MCF 10A (cell line): ENCODE measurements around the gene TCF3. TPM values are rescaled to one million over a fixed set of nuclear protein-coding genes. Genes with fewer than 3 reads are reported as not detected.

Experiments
- BruUV-seq: library from RNA; stranded (reverse); fragments of 400-500 nt; replicated peaks from 2 replicates; lab custom pipeline; 2021; lab: Mats Ljungman, UMichigan
- CTCF ChIA-PET: fragments of 300-600 bp; sonication (Branson Sonifier 250); formaldehyde crosslinking; extraction: SDS; loops from one replicate; lab custom pipeline; 2021; ENCODE audit warnings: antibody characterized with exemption, inconsistent platforms; lab: Yijun Ruan, JAX
- POLR2A ChIA-PET: fragments of 300-600, 350-650 bp; sonication (Branson Sonifier 250); formaldehyde crosslinking; extraction: SDS; loops from one replicate; lab custom pipeline; 2020; ENCODE audit warnings: antibody characterized with exemption, inconsistent platforms; lab: Yijun Ruan, JAX
- DNase-seq: peaks from one replicate; pipeline ENCODE4 v3.0.0-alpha.2; 2018; ENCODE audit not compliant: unreplicated experiment
- H3K27ac Mint-ChIP-seq: one replicate; pipeline ENCODE4 v1.8.0; 2022; ENCODE audit warnings: mild to moderate bottlenecking, low read depth, mixed read lengths; ENCODE audit not compliant: unreplicated experiment
- H3K27me3 Mint-ChIP-seq: one replicate; pipeline ENCODE4 v1.8.0; 2022; ENCODE audit warnings: mixed read lengths; ENCODE audit not compliant: insufficient read depth, unreplicated experiment
- H3K36me3 Mint-ChIP-seq: one replicate; pipeline ENCODE4 v1.8.0; 2022; ENCODE audit warnings: mild to moderate bottlenecking, moderate library complexity, mixed read lengths; ENCODE audit not compliant: insufficient read depth, unreplicated experiment
- H3K4me1 Mint-ChIP-seq: one replicate; pipeline ENCODE4 v1.8.0; 2022; ENCODE audit warnings: mixed read lengths; ENCODE audit not compliant: insufficient read depth, unreplicated experiment
- H3K4me3 Mint-ChIP-seq: one replicate; pipeline ENCODE4 v1.8.0; 2022; ENCODE audit warnings: mild to moderate bottlenecking, moderate library complexity, mixed read lengths; ENCODE audit not compliant: unreplicated experiment
- H3K9me3 Mint-ChIP-seq: one replicate; pipeline ENCODE4 v1.8.0; 2022; ENCODE audit warnings: mixed read lengths; ENCODE audit not compliant: unreplicated experiment
- intact Hi-C: fragments of 100-400 bp; cut with micrococcal nuclease; formaldehyde crosslinking; loops from 2 replicates; pipeline ENCODE4 v1.14.1; 2022
- total RNA-seq: library from RNA; stranded (reverse); gene quantifications from 2 replicates; pipeline ENCODE4 v1.2.3, GENCODE V29; 2022
- TF ChIP-seq, protein P1 (sequence below): fragments of 200-600 bp; IDR thresholded peaks from one replicate; pipeline ENCODE4 v1.8.0; 2022; ENCODE audit warnings: antibody characterized with exemption, mild to moderate bottlenecking; ENCODE audit not compliant: unreplicated experiment

The TCF3 gene
- total RNA-seq, 1 experiment from 2014 or later: 100 TPM

DNA sequence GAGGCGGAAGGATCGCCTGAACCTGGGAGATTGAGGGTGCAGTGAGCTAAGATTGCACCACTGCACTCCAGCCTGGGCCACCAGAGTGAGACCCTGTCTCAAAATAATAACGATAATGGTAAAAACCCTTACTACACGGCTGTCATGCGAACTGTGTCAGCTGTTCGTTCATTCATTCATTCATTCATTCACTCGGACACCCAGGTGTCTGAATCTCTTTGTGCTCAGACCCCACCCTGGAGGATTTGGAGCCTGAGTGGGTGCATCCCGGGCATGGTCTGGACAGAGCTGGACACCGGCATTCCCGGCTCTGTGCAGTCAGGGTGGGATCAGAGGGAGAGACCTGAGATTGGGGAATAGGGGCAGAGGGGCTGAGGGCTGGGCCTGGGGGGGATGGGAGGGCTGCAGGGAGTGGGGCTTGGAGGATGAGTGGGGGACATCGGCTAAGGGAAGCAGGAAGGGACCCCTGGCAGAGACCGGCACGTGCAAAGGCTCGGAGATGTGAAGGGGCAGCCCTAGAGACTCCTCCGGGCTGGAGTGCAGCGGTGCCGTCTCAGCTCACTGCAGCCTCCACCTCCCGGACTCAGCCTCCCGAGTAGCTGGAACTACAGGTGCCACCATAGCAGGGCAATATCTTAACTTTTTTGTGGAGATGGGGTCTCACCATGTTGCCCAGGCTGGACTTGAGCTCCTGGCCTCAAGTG is 31.6 kb upstream of the TCF3 start:
- Mint-ChIP-seq H3K4me1 (no peaks in the 10 kb centered on the region), H3K9me3 (no peaks in the 10 kb centered on the region), H3K27ac (no peak overlapping the region), H3K27me3 (peaks cover 12% of the 10 kb centered on the region), H3K36me3 (no peaks in the 10 kb centered on the region), H3K4me3 (no peak overlapping the region)
- BruUV-seq: no TSS peak
- no peak for DNase-seq
- intact Hi-C loops: no loop called here
- TF ChIP-seq, protein P1, sequence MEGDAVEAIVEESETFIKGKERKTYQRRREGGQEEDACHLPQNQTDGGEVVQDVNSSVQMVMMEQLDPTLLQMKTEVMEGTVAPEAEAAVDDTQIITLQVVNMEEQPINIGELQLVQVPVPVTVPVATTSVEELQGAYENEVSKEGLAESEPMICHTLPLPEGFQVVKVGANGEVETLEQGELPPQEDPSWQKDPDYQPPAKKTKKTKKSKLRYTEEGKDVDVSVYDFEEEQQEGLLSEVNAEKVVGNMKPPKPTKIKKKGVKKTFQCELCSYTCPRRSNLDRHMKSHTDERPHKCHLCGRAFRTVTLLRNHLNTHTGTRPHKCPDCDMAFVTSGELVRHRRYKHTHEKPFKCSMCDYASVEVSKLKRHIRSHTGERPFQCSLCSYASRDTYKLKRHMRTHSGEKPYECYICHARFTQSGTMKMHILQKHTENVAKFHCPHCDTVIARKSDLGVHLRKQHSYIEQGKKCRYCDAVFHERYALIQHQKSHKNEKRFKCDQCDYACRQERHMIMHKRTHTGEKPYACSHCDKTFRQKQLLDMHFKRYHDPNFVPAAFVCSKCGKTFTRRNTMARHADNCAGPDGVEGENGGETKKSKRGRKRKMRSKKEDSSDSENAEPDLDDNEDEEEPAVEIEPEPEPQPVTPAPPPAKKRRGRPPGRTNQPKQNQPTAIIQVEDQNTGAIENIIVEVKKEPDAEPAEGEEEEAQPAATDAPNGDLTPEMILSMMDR: no peak
- POLR2A ChIA-PET: no interaction called here
- CTCF ChIA-PET: interaction anchor here (0.7 to 2.1 kb wide), 4 partner anchors 12 to 112 kb away, joined by 3 to 11 read pairs (median 4); no protein-coding TSS in a partner anchor

DNA sequence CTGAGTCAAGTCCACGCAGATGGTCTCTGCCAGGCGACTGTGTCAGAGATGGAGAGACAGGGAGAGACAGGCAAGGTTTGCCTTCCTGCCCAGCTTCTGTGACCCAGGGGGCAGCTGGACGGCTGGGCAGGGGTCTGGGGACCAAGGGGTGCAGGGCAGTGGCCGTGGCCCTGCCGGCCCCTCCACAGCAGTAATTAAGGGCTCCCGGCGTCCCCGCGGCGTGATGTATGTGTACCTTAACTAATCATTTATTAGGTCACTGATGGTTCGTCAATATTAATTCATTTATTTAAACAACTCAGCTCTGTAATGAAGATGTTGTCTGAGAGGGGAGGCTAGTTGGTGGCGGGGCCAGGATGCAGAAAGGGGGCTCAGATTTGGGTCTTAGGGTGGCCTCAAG is 28.6 kb upstream of the TCF3 start:
- ChIA-PET POLR2A (interaction anchor here (0.6 kb wide), 1 partner anchor 130 kb away, joined by 3 read pairs; no protein-coding TSS in a partner anchor), CTCF (interaction anchor here (0.7 to 2.1 kb wide), 5 partner anchors 8 to 184 kb away, joined by 3 to 12 read pairs (median 3); no protein-coding TSS in a partner anchor)
- no peak for DNase-seq
- Mint-ChIP-seq H3K36me3 (no peaks in the 10 kb centered on the region), H3K27ac (no peak overlapping the region), H3K27me3 (peaks cover 21% of the 10 kb centered on the region), H3K4me3 (no peak overlapping the region), H3K9me3 (no peaks in the 10 kb centered on the region), H3K4me1 (no peaks in the 10 kb centered on the region)
- intact Hi-C loops: no loop called here
- BruUV-seq: no TSS peak
- TF ChIP-seq, protein P1: no peak

DNA sequence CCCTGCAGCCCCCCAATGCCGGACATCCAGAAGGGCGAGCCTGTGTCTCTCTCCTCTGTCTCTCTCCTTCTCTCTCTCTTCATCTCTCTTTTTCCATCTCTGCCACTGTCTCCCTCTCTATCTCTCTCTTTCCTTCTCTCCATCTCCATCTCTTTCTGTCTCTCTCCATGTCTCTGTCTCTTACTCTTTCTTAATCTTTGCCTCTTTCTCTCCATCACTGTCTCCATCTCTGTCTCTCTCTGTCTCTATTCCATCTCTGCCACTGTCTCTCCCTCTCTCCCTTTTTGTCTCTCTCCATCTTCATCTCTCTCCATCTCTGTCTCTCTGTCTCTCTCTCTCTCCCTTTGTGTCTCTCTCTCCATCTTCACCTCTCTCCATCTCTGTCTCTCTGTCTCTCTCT is 25.7 kb upstream of the TCF3 start:
- CTCF ChIA-PET: interaction anchor here (0.5 to 0.7 kb wide), 3 partner anchors 36 to 118 kb away, joined by 3 read pairs; no protein-coding TSS in a partner anchor
- TF ChIP-seq, protein P1: no peak
- Mint-ChIP-seq H3K4me3 (no peak overlapping the region), H3K4me1 (no peaks in the 10 kb centered on the region), H3K9me3 (no peaks in the 10 kb centered on the region), H3K27ac (no peak overlapping the region), H3K36me3 (no peaks in the 10 kb centered on the region), H3K27me3 (peaks cover 21% of the 10 kb centered on the region)
- no peak for DNase-seq
- BruUV-seq: no TSS peak
- POLR2A ChIA-PET: no interaction called here
- intact Hi-C loops: no loop called here

DNA sequence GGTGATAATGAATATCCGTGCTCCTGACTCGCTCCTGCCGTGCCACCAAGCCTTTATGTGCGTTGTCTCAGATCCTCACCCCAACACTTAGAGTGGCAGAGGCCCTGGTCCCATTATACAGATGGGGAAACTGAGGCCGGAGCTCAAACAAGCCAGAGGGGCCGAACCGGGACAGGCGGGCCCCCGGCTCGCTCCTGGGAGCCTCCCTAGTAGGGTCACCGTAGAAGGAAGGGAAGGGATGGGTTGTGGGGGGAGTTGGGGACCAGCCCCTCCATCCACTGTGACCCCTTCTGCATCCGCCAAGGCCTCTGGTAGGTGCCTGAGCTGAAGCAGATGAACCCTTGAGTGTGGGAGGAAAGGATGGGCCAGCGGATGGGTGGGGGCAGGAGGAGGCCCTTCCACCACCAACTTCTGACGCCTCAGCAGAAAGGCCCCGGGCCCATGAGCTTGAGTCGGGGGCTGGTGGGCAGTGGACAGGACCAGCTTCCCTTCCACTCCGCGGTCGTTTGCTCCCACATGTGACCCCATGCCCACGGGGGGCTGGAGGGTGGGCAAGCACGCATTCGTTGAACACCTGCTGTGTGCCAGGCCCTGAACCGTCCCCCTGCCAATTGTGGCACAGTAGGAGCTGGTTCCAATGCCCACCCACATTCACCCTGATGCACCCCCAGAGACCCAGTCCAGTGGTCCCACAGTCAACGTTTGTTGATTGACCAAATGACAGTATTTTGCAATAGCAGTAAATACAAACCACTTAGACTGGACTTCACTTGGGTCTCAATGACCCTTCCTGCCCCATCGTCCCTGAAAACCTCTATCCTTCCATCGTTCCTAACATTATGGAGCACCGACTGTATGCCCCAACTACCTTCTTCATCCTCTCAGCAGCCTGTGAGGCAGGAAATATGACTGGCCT is 24.2 kb upstream of the TCF3 start:
- intact Hi-C loops: no loop called here
- POLR2A ChIA-PET: no interaction called here
- peaks cover 4% of the 10 kb centered on the region for H3K4me1 Mint-ChIP-seq
- no peaks in the 10 kb centered on the region for H3K9me3 Mint-ChIP-seq
- TF ChIP-seq, protein P1: no peak
- no peaks in the 10 kb centered on the region for H3K36me3 Mint-ChIP-seq
- H3K27me3 Mint-ChIP-seq: peaks cover 21% of the 10 kb centered on the region
- H3K27ac Mint-ChIP-seq: no peak overlapping the region
- CTCF ChIA-PET: interaction anchor here (0.5 to 0.7 kb wide), 4 partner anchors 11 to 120 kb away, joined by 3 to 6 read pairs (median 3); no protein-coding TSS in a partner anchor
- H3K4me3 Mint-ChIP-seq: no peak overlapping the region
- DNase-seq: no peak
- no TSS peak for BruUV-seq
